LHCN-M2 (cell line): Measurements from ENCODE around the gene ZBTB16. TPM values are rescaled to one million over a fixed set of nuclear protein-coding genes. Genes with fewer than 3 reads are reported as not detected.

Experiments used
- DNase-seq: peaks from one replicate; pipeline ENCODE4 v3.0.0-alpha.2; 2012; ENCODE audit warnings: low read depth
- polyA plus RNA-seq: library from polyadenylated mRNA; unstranded; fragments of >200 nt; gene quantifications from one replicate; pipeline ENCODE4 v1.2.1, GENCODE V29; 2012; ENCODE audit warnings: missing spikeins
- total RNA-seq: library from RNA; depleted of rRNA; stranded (reverse); fragments of >200 nt; gene quantifications from 2 replicates; pipeline ENCODE4 v1.2.3, GENCODE V29; 2014; rRNA removed

The ZBTB16 gene, protein sequence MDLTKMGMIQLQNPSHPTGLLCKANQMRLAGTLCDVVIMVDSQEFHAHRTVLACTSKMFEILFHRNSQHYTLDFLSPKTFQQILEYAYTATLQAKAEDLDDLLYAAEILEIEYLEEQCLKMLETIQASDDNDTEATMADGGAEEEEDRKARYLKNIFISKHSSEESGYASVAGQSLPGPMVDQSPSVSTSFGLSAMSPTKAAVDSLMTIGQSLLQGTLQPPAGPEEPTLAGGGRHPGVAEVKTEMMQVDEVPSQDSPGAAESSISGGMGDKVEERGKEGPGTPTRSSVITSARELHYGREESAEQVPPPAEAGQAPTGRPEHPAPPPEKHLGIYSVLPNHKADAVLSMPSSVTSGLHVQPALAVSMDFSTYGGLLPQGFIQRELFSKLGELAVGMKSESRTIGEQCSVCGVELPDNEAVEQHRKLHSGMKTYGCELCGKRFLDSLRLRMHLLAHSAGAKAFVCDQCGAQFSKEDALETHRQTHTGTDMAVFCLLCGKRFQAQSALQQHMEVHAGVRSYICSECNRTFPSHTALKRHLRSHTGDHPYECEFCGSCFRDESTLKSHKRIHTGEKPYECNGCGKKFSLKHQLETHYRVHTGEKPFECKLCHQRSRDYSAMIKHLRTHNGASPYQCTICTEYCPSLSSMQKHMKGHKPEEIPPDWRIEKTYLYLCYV
- total RNA-seq, result 3.1 and 4.3 TPM in 2 replicates
- 1.1 TPM for polyA plus RNA-seq

DNA sequence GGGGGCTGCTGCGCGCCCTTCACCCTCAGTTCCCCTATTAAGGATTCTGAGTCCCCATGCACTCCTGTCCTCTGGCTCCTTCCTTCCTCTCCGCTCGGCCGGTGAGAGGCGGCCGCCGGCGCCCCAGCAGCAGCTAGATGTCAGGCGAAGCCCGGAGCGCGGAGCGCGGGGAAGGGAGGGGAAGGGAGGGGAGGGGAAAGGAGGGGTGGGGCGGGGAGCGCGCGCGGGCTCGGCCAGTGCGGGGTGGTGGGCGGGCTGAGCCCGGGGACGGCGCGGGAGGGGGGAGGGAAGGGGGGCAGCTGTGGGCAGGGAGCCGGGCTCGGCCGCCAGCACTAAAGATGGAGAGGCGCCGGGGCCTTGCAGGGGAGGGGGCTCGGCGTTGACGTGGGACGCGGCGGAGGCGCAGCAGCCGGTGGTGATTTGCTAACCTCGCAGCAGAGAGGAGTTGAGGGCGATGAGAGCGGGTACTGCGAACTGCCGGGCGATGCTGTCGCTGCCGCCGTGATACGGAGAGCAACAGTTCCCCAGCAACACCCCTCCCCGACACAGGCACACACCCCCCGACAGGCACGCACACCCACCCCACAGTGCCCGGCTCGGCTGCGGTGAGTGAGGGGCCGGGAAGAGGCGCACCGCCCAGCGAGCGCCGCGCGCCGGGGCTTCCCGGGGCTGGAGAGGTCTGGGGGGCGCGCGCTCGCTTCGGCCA is at the start of gene ZBTB16:
Gene ZBTB16 (plus strand): TSS at position 434 of the 706 bp plus-strand sequence. CDS start 3,590 bp downstream, outside the sequence.
- peak; percentile 63 for DNase-seq

DNA sequence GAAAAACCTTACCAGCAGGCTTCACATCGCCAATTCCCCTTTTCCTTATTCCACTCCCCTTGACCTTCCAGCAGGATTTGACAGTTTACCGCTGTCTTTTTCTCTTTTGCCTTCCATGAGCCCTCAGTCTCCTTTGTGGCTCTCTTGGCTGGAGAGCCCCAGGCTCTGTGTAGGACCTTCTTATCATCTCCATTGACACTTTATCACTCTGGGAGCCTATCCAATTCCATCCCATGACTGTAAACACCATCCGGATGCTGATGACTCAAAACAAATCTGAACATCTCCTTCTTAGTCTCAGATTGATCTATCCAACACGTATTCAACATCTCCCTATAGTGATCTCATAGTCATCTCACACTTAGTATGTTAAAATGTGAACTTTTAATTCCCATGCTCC is 48.6 kb upstream of the ZBTB16 start:
- no peak for DNase-seq

DNA sequence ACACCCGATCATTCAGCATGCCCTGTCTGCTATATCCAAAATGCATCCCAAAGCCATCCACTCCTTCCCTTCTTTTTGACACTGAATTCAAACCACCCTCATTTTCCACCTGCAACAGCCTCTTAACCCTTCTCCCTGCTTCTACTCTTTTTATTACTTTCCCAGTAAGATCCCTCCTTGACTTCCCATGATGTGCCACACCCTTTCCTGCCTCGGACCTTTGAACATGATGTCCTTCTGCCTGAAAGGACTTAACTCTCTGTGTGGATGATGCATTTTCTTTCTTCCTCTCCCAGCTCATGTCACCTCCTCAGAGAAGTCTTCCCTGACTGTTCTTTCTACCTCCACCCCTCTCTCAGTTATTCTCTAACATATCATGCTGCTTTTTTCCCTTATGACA is 48.1 kb upstream of the ZBTB16 start:
- DNase-seq, result no peak

DNA sequence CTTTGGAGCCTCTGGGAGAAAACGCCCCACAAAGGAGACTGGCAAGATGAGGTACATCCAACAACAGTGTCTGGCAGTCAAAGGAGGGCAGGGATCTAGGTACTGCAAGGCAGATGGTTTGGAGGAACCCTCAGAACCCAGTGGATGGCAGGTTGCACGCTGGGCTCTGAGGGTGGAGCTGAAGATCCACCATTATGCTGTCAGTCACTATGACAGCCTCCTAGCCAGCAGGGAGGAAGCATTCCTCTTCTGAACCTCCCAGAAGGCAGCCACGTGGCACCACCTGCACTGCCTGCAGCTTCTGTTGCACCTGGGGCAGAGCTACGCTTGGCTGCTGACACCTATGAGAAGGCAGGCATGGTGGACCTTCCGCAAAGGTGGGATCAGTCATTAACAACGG is 44.4 kb upstream of the ZBTB16 start:
- no peak for DNase-seq

DNA sequence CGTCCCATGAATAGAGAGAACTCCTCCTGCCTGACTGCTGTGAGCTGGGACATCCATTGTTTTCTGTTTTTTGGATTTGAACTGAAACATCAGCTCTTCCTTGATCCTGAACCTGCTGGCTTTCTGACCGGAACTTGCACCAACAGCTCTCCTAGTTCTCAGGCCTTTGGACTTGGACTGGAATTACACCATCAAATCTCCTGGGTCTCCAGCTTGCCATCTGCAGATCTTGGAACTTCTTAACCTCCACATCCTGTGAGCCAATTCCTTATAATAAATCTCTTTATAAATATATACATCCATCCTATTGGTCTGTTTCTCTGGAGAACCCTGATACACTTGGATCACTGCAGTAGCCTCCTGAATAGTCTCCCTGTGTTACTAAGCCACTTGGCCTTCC is 42.5 kb upstream of the ZBTB16 start:
- DNase-seq, result no peak

DNA sequence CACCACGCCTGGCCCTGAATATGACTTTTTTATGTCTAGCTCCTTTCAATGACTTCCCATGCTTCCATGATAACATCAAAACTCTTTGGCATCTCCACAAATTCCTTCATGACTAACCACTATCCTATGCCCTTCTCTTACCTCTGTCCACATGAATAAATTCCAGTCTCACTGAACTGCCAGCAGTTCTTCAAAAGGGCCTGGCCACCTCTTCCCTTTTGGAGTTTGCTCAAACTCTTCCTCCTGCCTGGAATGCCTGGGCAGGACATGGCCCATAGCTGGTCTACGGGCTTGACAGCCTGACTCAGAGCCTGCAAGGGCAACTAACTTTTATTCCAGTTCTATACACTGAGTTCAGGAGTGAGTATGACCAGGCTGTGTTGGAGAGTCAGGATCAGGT is 41.8 kb upstream of the ZBTB16 start:
- no peak for DNase-seq

DNA sequence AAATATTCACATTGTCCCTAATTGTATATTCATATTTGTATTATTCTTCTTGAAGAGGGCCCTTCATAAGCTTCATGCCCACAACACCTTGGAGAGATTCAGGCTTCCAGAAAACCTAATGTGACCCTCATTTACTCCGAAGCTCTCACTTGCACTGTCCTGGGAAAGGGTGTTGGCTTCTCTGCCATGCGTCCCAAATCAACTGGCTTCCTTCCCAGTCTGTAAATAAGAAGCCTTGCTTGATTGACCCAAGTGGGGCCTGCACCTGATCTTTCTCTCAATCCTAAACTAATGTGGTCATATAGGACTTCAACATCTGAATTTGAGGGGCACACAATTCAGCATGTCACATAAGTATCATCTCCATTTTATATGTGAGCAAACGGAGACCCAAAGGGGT is 40.5 kb upstream of the ZBTB16 start:
- DNase-seq, result no peak

DNA sequence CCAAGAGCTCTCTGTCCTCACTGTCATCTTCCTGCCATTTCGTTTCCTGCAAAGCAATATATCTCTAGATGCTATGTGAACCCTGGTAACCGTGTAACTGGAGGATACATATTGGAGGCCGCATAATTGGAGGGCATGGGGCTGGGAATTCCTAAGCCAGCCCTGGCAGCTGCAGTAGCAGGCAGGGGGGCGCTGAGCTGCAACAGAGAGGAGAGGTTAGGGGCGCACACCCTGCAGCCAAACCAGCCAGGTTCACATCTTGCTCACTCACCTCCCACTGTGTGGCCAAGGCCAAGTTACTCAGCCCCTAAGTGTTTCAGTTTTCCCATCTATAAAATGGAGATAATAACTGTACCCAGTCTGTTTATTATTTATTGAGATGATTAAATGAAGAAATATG is 39.9 kb upstream of the ZBTB16 start:
- no peak for DNase-seq

DNA sequence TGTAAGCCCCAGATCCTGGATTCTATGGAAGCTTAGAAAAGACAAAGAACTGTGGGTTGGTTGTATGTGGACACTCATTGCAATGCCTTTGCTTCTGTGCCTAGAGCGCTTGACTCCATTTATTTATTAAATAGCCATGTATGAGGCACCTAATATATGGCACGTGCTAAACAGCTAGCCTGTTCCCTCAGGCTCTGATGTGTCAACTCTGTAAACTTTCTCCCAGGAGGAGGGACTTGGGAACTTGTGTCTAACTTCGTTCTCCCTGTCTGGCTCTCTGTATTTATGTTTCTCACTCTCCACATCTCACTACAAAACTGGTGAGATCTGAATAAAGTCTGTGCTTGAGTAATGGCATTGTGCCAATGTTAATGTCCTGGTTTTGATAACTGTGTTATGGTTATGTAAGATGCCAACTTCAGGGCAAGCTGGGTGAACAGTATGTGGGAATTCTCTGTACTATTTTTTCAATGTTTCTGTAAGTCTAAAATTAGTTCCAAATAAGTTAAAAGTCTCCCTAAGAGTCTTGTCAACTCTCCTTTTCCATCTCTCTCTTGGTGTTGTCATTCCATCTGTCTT is 34.1 kb upstream of the ZBTB16 start:
- no peak for DNase-seq

DNA sequence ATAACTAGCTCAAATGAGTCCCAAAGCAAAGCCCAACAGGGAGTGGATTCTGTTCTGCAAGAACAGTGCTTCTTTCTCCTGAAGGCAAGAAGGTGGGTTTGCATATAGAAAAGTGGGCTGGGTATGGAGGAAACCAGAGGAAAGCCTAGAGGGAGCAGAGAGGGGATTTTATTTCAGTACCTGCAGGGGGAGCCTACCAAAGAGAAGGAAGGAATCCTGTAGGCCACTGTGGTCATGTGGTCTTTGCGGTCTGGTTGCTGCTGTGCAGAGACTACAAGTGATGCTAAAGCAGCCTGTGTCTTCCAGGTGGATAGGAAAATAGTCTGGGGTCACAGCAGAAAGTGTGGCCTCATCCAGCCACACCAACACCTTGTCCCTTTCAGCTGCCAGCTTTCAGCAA is 33.2 kb upstream of the ZBTB16 start:
- DNase-seq, result no peak

DNA sequence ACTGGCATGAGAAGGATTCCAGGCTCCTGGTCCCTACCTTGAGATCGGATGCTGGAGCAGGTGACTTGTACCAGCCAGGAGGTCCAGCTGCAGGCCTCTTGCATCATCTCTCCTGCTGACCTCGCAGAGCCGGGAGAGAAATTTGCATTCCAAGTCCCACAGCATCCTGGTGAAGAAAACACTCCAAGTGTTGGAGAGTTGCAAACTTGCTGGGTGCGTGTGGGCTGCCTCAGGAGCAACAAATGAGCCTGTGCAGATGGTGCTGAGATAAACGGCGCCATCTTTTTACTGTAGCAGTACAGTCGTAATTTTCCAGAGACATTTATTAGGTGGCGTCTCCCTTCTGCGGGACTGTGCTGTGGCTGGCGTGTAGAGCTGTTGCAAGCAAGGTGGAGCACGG is 32.1 kb upstream of the ZBTB16 start:
- DNase-seq, result no peak

DNA sequence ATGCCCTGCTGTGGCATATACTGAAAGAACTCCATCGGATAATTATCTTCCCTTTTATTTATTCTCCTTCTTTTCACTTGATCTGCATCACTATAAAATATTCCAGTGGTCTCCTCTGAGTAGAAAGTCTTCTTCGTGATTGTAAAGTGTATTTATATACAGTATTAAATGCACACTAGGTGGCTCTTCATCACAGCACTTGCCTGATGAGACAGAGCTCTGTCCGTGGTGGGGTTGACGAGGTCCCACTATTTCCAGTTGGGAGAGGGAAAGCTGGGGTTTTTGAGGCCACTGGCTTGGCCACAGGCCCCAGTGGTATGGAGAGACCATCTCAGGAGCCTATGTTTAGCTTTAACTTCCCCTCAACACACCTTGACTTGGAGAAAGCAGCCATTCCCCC is 31.6 kb upstream of the ZBTB16 start:
- DNase-seq, result no peak

DNA sequence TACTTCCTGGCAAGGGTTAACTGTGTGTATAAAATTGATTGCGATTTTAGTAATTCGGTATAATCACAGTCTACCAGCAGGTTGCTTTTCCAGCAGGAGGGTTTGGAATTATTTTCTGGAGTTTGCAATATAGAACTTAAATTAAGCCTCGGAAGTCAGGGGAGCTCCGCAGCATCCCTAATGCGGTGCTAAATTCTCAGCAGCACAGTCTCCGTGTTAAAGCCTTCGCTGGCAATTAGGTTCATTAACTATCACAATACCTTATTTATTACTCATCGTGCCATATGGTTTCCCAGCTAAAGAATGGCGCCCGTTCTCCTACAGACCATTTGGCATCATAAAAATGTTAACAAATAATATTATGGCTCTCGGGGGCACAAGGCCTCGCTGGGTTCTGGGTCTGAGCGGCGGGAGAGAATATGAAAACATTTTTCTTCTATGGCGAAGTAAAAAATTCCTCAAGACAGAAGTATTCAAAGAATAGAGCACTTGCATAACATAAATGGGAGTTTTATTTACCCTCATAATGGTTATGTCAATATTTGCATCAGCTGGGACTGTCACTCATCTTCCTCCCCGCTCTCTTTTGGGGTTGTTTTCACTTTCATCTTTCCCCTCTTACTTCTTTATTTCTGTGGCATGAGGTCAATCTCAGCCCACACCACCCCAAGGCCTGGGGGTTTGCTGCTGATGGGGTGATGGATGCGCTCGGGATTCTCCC is 28.1 kb upstream of the ZBTB16 start:
- DNase-seq, result peak; percentile 53

DNA sequence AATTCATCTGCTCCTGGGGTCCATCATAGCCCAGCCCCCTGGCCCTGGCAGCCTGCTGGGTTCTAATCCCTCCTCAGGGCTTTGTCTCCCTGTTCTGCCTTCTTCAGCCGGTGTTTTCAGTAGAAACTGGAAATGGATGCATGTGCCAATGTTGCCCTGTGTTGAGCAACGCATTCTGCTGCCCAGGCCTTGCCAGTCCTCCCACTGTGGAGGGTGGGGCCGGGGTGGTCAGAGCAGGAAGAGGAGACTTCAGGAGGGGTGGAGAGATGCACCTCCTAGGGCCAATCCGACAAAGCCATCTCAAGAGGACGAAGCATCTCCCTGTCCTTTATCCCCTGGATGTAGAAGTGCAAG is 27.6 kb upstream of the ZBTB16 start:
- DNase-seq, result no peak

DNA sequence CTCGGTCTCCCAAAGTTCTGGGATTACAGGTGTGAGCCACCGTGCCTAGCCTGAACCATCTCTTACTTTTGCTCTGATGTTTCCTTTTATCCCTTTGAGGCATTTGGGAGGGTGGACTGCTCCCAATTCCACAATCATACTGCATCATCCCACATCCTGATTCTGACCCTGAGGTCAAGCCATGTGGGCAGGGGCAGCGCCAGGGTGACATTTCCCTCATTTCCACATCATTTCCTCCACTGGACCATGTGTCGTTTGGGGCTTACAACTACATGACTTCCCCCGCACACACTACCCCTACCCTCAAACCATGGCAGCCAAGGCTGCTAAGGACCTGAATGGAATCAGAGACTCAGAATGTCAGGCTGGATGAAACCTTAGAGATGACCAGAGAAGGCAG is 26.4 kb upstream of the ZBTB16 start:
- no peak for DNase-seq

DNA sequence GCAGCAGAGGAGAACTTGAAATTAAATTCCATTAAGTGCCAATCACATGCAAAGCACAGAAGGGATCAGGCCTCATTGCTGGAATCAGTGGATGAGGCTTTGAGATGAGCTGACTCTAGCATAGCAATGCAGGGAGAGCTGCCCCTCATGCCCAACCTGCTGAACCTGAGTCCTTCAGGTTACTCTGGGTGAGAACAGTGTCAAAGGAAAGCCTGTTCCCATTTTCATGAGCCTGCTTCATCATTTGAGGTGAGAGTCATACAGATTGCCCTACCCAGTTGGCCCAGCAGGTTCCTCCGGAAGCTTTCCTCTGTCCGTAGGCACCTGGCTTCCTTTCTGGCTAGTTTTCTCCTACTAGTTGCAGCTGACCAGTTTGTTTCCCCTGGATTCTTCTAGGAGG is 25.9 kb upstream of the ZBTB16 start:
- no peak for DNase-seq

DNA sequence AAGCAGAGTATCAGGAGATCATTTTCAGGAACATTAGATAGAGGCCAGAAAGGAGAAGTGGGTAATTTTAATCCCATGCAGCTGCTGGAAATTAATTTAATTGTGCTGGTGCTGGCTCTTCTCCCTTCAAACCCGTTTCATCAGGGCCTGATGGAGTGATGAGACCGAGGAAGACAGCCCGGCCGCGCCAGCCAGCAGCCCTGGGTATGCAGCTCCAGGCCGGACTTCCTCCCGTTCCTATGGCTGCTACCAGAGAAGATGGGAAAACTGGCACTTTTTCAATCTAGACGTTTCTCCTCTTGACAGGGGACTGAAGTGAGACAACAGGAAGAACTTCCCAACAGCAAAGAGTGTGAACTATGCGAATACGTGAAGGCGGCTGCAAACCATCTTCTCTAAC is 24.6 kb upstream of the ZBTB16 start:
- no peak for DNase-seq

DNA sequence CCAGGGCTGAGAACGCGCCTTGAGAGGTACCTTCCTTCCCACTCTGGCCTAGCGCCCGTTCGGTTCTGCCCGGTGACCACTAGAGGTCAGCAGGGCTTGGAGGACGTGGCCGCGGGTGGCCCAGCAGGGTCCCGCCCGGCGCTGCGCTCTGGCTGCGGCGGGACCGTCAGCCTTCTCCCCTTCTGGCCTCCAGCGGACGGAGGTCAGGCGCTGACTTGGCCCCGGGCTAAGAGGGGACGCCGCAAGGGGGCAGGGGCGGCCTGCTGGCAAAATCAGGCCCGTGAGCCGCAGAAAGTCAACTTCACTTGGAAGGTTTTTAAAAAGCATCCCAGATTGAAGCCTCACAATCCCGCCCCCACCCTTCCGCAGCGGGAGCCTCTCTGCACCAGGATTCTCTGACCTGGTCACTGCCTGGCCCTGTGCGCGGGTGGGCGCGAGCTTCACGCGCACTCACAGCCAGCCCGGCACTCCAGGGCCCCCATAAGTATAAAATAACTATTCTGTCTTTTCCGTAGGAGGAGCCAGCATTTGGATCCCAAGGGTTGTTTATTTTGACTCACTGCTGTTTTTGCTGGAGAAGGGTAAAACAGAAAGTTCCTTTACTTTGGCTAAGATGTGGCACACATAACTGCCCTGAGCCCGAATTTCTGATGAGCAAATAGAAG is 23.2 kb upstream of the ZBTB16 start:
- DNase-seq, result peak; percentile 82

DNA sequence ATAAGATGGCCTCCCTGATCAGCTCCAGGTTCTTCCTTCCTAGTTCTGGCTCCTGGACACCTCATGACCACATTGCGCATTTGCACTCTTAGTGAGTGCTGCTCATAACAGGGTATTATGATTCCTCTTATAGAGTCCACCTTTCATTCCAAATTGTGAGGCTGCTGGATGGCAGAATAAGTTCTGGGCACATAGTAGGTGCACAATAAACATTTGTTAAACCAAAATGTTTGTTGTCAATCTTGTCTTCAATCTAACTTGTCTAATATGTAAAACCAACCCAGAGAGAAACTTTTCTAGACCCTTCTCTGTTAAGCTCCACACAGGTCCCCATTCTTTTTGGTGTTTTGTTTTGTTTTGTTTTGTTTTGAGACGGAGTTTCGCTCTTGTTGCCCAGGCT is 22.6 kb upstream of the ZBTB16 start:
- no peak for DNase-seq

DNA sequence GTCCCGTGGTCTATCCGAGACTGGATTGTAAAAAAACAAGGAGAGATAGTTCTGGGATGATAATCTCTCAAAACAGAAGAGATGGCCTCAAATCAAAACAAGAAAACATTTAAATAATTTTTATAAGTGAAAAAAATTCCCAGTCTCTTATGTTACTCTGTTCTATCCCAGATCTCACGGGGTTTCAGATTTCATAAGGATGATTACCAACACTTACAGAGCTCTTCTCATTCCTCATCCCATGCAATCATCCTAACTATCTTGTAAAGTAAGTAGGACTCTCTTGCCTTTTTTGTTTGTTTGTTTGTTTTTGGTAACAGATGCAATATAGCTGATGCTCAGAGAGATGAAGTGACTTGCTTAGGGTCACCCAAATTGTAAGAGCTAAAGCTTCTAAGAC is 20.0 kb upstream of the ZBTB16 start:
- DNase-seq, result no peak

DNA sequence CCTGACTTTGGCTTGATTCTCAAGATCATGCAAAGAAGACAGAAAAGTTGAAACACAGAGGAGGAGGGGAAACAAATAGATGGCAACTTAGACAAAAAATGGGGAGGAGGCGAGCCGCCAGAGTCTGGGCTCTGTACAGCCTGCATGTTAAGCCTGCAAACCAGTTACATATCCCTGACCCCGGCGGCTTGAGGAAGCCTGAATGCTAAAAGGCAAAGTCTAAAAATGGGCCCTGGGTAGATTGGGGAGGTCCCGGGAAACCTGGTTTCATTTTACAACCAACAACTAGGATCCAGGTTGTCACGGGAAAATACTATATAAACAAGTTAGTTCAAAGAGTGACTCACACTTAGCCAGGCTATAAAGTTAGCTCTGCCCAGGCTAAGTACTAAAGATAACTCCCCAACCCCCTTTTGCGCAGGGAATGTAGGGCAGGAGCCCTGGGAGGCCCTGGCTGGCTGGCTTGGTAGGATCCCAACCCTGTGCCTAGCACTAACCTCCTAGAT is 18.8 kb upstream of the ZBTB16 start:
- peak; percentile 54 for DNase-seq
